CD4-positive, alpha-beta T cell treated with Interleukin-12 subunit alpha and Interleukin-12 subunit beta, for 1 hour (primary cell): ENCODE data around the gene UFM1.
"Not testable (repeated sequence)": the region's sequence is repeated elsewhere in the genome, so short reads cannot be mapped to it uniquely, and the experiment has no call there.

Experiments used
- DNase-seq: peaks from one replicate; pipeline ENCODE4 v3.0.0-alpha.2; 2020

UFM1 gene

DNA sequence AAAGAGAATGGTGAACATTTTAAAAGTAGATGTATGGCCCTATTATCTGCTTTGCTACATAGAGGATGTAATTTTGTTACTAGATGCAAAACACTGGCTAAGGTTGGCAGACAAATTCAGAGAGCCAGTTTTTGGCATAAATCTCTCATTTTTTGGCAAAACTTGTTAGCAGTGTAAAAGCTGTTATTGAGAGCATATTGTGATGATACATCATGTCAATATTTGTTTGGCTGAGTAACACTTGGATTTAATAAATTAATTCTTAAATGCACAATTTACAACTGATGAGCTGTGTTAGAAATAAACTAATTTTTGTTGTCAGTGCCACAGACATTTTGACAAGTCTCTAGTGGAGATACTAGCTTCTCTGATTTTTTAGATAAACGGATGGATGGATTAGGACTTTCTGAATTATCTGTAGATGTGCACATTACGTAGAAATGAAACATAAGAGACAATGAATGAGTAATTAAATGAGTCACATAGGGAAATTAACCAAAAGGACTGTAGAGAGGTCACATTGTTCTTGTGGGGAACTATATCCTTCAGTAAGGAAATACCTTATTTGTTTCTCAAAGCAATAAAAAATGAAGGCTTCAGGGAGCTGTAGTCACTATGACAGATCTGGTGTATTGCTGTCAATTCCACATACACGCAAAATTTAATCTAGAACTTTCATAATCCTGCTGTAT lies 17.4 kb downstream of the UFM1 start:
- DNase-seq: no peak

DNA sequence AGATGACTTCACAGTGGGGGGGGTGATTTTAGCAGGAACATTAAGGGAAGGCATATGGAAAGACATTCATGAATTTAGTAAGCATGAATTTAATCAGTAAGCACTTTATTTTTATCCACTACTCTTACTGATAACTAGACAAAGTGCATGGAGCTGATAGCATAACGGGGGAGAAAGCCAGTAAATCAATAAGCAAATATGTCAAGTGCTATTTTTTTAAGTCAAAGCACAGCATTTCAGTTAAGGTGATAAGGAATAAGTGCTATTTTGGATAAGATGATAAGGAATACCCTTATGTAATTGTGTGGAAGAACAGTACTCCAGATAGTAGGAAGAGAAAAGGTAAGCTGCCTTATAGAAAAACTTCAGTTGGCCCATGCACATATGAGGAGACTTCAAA lies 19.4 kb downstream of the UFM1 start:
- no peak for DNase-seq

DNA sequence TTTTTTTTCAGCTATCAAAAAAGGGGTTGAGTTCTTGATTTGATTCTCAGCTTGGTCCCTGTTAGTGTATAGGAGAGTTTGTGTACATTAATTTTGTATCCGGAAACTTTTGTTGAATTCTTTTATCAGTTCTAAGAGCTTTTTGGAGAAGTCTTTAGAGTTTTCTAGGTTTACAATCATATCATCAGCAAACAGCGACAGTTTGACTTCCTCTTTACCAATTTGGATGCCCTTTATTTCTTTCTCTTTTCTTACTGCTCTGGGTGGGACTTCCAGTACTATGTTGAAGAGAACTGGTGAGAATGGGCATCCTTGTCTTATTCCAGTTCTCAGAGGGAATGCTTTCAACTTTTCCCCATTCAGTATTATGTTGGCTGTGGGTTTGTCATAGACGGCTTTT lies 20.4 kb downstream of the UFM1 start:
- not testable (repeated sequence) for DNase-seq

DNA sequence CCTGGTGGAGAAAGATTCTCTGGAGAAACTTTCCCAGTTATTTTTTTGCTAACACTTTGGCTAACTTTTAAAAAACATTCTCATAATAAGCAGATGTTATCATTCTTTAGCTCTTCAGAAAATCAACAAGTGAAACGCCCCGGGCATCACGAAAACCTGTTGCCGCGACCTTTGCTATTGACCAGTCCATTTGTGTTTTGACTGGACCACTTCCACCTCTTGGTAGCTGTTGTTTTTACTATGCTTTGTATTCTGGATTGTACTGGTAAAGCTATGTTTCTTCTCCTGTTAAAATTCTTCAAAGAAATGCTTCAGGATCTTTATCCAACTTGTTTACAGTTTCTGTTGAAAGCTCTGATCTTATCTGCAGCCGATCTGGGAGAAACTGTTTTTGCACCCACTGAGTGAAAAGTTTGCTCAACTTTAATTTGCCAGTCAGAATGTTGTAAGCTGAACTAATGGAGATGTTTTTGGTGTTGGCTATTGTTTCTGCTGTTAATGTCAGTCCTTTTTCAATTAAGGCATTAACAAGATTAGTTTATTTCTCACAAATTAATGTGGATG lies 23.3 kb downstream of the UFM1 start:
- DNase-seq: no peak

DNA sequence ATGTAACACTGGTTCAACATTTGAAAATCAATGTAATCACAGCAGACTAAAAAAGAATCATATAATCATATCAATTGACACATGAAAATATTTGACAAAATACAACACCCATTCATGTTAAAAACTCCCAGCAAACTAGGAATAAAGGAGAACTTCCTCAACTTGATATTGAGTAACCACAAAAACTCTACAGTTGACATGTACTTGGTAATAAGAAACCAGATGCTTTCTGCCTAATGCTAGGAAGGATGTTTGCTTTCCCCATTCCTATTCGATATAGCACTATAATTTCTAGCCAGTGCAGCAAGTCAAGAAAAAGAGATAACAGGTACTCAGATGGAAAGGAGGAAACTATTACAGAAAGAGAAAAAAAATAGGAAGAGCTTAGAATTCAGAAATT lies 26.9 kb downstream of the UFM1 start:
- DNase-seq: no peak

DNA sequence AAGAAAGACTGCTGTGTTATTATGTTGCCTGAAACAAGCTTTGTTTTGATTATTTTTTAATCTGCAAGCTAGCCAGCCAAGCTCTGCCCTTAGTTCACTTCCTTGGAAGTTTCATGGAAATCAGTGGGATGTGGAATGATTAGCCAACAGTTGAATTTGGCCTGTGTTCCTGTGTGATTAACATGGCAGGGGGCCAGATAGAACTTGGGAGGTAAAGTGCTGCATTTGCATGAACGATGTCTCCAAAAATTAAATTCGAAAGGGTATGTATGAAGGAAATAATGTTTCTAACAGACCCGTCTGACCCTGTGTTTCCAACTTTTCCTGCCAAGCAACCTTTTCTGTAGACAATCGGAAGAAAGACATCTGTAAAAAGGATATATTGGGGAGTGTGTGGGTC lies 32.2 kb downstream of the UFM1 start:
- no peak for DNase-seq

DNA sequence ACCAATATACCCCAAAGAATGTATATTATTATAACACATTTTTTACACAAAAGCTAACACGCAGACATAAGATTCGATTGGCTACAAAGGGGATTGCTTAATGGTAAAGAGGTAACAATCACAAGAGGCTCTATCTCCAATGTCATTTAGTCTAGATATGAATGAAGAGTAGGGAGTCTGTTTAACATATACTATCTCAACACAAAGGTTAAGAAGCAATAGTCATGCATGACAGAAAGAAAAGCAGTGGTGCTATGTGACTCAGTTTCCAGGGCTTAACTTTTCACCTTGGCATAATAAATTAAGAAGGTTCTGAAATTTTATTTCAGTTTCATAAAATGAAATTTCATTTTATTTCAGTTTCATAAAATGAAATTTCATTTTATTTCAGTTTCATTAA lies 33.3 kb downstream of the UFM1 start:
- DNase-seq: no peak

DNA sequence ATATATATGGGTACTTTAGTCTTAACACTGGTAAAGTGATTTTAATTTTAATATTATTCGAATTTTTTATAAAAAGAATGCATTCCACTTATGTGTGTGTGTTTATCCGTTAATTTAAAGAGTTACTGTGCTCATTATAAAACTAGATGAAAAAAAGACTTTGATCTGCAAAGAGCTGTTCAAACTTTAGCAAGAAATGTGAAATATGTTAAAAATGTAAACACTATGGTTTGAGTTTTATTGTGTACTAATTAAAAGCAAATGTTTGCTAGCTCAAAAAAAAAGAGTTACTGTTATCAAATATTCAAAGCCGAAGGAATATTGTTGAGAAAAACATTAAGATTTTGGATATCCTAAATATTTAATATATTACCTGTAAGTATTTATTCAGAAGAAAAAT lies 34.5 kb downstream of the UFM1 start:
- DNase-seq: no peak

DNA sequence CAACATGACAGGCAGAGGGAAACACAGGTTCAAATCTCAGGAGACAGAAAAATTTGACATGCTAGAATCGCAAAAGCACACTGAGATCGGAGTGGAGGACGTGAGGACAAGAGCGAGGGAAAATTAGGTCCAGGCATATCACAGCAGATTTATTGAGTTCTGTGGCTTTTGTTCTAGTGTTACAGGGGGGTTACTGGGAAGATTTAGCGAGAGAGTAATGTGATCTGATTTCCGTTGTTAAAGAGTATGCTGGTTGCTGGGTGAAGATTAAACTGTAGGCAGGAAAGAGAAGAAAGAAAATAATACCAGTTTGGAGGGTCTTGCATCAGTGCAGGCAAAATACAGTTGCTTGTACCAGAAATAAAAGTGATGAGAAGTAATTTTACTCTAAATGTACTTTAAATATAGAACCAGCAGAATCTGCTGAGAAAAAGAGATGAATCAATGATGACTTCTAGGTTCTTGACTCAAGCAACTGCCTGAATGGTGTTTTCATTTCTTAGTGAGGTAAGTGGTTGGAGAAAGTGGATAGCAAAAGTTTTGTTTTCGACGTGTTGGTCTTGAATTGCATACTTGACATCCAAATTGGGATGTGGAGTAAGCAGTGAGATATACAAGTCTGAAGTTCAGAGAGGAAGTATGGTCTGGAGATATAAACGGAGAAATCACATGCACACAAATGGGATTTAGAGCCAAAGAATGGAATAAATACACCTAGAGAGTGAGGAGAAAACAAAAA lies 35.7 kb downstream of the UFM1 start:
- no peak for DNase-seq

DNA sequence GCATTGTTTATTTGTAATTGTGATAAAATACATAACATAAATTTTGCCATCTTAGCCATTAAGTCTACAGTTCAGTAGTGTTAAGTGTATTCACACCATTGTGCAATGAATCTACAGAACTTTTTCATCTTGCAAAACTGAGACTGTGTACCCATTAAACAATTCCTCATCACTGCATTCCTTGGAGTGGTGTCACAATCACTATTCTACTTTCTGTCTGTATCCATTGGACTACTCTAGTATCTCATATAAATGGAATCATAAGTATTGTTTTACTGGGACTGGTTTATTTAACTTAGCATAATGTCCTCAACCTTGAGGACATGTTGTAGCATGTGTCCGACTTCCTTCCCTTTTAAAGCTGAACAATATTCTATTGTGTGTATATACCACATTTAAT lies 36.8 kb downstream of the UFM1 start:
- DNase-seq: no peak

DNA sequence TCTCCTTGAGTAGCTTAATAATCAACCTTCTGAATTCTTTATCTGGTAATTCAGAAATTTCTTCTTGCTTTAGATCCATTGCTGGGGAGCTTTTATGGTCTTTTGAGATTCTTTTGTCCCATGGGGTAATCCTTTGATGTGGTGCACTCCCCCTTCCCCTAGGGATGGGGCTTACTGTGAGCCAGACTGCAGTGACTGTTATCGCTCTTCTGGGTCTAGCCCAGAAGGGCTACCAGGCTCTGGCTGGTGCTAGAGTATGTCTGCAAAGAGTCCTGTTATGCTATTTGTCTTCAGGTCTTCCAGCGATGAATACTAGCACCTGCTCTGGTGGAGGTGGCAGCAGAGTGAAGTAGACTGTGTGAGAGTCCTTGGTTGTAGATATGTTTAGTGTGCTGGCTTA lies 41.7 kb downstream of the UFM1 start:
- DNase-seq: no peak

DNA sequence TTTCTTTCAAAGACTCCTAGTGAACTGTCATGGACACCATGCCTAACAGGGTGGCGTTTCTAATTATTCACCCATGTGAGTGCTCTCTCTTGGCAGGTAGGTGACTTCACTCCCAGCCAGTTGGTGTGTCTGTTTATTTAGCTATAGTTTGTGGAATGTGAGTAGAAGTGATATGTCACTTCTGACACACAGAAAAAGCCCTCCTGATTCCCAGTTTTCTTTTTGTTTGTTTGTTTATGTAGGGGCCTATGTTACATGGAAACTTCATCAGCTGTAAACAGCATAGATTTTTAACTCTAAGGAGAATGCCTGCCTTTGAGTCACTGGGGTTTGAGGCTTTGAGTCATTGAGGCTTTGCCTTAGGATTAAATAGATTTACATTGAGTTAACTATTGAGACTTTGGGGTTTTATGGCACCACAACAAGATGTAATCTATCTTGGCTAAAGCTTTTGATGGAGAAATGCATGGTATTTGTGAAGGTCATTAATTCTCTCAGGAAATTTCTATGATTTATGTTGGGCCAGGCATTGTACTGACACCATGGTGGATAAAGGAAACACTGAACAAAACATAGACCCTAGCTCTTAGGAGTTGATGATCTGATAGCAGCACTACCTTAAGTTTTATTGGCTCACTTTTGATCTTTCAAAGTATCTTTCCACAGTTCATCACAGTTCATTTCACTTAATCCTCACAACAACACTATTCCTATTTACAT lies 45.3 kb downstream of the UFM1 start:
- no peak for DNase-seq

DNA sequence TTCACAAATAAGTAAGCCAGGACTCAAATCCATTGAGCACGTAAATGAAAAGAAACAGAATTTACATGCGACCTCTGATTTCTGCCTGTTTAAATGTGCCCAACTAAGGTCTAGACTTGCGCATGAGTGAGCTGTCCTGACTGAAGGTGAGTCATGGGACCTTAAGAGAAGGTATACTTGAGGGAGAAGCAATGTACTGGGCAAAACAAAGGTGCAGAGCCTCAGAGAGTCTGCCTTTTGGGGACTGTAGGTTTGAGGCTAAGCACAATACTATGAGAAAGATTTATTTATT lies 45.8 kb downstream of the UFM1 start:
- no peak for DNase-seq

DNA sequence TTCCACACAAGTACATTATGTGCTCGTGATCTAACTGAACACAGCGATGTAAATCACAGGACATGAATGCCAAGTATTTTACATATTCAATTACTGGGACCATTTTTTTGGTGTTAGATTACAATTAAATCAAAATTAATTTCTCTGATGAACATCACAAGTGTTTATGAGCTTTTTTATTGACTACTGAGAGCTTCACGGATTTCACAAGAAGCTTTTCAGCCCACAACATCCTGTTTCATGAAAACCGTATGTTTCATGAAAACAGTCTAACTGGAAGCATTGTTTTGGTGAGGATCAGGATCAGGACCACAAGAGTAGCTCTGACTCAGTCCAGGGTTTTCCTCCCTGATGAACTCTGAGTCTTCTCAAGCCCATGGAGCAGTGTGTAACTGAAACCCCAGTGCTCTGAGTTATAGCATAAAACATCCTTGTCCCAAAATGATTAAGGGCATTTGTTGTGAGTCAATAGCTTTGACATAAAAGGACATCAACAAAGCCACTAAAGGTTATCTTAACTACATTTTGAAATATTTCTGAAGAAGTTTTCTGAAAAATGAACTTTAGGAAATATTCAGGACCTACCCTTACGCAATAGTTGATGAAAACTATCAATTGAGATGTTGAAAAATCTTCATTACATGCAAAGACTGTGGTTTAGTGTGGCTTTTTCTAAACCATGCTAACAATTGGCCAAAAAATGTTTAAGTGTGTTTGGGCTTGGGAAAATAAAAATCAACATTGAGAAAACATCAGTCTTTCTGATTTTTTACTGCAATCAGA lies 49.3 kb downstream of the UFM1 start:
- no peak for DNase-seq

DNA sequence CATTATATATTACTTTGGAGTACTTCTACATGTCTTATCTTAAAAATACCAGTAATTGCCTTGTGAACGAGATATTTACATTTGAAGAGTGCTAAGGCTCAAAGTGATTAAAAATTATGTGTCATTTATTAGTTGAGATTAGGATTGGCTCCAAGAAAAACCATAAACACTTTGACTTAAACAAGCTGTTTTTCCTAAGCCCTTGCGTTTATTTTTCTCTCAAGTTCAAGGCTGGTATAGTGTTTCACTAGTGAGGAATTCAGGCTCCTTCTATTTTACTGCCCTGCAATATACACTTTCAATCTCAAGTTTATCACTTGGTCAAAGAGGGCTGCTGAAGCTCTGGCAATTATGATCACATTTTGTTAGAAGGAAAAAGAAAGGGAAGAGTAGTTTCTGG lies 49.9 kb downstream of the UFM1 start:
- DNase-seq: no peak

DNA sequence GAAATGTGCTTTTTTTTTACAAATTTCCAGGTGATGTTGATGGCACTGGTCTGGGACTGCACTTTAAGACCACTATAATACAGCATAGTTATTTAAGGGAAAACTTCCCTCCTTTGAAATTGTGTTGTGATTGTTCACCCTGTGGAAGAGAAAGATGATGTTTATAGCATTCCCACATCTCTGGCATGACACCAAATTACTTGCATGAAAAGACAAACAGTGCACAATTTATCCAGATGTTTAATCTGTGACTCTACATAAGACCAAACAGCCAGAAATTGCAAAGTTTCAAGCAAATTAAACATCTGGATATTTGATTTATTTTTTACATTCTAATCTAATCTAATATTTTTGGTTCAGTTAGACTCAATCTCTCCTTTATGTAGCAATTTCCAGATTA lies 51.6 kb downstream of the UFM1 start:
- DNase-seq: no peak

DNA sequence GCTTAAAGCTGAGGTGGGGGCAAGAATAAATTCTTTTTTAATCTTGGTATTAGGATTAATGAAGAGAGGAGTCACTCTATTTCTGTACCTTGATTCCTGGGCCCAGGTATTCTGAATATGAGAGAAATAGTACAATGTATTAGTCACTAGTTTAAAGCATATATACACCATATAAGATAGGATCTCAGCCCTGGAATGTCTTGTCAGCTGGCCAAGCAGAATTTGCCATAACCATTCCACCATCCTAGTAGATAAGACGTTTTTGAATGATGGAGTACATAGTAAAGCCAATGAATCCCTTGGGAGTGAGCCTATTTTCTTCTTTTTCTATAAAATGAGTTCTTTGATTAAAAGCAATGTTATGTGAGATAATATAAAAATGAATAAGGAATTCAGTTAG lies 55.6 kb downstream of the UFM1 start:
- no peak for DNase-seq

DNA sequence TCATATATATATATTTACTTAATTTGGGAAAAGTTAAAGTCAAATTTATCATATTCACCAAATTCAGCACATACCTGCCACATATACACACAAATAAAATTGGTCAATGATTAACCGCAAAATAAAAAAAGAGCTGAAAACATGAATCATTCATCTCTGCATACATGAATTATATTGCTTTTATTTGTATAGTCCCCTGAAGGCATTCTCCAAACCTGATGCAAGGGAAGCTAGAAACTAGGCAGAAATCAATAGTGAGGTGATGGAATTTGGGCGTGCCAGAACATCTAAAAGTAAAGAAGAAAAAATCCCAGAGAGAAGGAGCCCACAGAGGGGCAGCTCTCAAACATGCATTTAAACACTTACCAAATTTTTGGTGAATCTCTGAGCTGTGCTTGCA lies 60.1 kb downstream of the UFM1 start:
- DNase-seq: no peak

DNA sequence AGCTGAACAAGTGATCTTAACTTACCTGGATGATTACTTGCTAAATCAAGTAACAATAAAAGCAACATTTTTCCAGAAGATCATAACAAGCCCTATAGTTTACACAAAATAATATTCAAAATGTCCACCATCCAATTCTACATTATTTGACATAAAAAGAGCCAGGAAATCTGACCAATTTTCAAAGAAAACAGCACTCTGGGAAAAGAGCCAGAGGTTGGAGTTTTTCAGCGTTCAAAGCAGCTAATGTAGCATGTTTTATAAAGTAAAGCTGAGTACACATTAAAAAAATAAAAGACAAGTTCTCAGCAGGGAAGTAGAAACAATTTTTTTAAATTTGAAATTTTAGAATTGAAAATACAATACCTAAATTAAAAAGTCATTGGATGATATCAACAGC lies 62.6 kb downstream of the UFM1 start:
- no peak for DNase-seq
